Psoas muscle (tissue), 8 donors: Measurements from ENCODE around the gene SMYD3. TPM values are rescaled to one million over a fixed set of nuclear protein-coding genes. Genes with fewer than 3 reads are reported as not detected.

ENCODE experiments used
- ATAC-seq, 4 donors: fragments of 200-7000 bp; cut with Tn5 transposase; one replicate each; pipeline ENCODE4 v1.9.1; 2020; ENCODE audit warnings: moderate library complexity in 3 of 4, mild to moderate bottlenecking in 2 of 4
- DNase-seq, 2 donors: peaks; one replicate each; pipeline ENCODE4 v3.0.0-alpha.2; 2020
- H3K27ac ChIP-seq: fragments of 200-600 bp; one replicate; pipeline ENCODE4 v1.8.0; 2022
- H3K27me3 ChIP-seq, 3 donors: fragments of 200-600 bp in 1 of 3; one replicate each; pipeline versions ENCODE4 v1.6.1 to v1.8.0; 2013 to 2022; ENCODE audit warnings: low read length in 2 of 3, mild to moderate bottlenecking in 2 of 3, moderate library complexity in 1 of 3; ENCODE audit not compliant: insufficient read depth in 3 of 3
- H3K36me3 ChIP-seq, 2 donors: fragments of 200-600 bp in 1 of 2; one replicate each; pipeline versions ENCODE4 v1.6.1 to v1.8.0; 2013 to 2022; ENCODE audit warnings: low read depth in 1 of 2, mild to moderate bottlenecking in 1 of 2, moderate library complexity in 1 of 2; ENCODE audit not compliant: insufficient read depth in 1 of 2
- H3K4me1 ChIP-seq: fragments of 200-600 bp; one replicate; pipeline ENCODE4 v1.8.0; 2022
- H3K4me3 ChIP-seq: fragments of 200-600 bp; one replicate; pipeline ENCODE4 v1.8.0; 2022; ENCODE audit warnings: mild to moderate bottlenecking
- H3K9me3 ChIP-seq: fragments of 200-600 bp; one replicate; pipeline ENCODE4 v1.8.0; 2022
- WGBS, 3 donors: extraction: QIAGEN DNeasy Blood & Tissue Kit; methylation state at CpG; one replicate each; pipeline versions ENCODE4 v1.1.6 to v1.1.7; 2013; 5-methylcytosine and 5-hydroxymethylcytosine counted together
- intact Hi-C, 2 donors: fragments of 100-400 bp; cut with DNase I; formaldehyde crosslinking; loops; one replicate each; pipeline versions ENCODE4 v1.11.0 to v1.14.2; 2022
- polyA plus RNA-seq, 3 donors: library from polyadenylated mRNA; stranded (reverse); fragments of 200-250 nt; gene quantifications; one replicate each; pipeline ENCODE4 v1.2.3, GENCODE V29; 2013
- total RNA-seq, 4 donors: library from RNA; stranded (reverse); fragmentation: NEBNext Ultra II Directional in 2 of 4; extraction: Animal tissue kit (Norgen Biotek cat#: 25700) in 2 of 4; gene quantifications; one replicate each; pipeline versions ENCODE4 v1.2.1 to v1.2.4, GENCODE V29; 2021 to 2023
- TF ChIP-seq, protein P1 (sequence below): fragments of 200-600 bp; IDR thresholded peaks from one replicate; pipeline ENCODE4 v1.8.0; 2022; ENCODE audit warnings: antibody characterized with exemption
- donor health status: healthy with polysubstance abuse.
- donor health status: DM: no; HTN: no; CAD: no; lungs with moderate emphysema.
- donor health status: Bipolar disorder and iron deficiency.
- donor health status: healthy.
- donor health status: DM: yes; HTN: yes; CAD: no.
- donor health status: DM: no; HTN: no; CAD: no.
- donor health status: DM: no; HTN: no; CAD: no.
- donor health status: DM: yes; HTN: yes; CAD: no.

SMYD3 gene
- total and polyA plus RNA-seq, 7 donors: 2.9 to 6.4 (median 4.9) TPM

DNA sequence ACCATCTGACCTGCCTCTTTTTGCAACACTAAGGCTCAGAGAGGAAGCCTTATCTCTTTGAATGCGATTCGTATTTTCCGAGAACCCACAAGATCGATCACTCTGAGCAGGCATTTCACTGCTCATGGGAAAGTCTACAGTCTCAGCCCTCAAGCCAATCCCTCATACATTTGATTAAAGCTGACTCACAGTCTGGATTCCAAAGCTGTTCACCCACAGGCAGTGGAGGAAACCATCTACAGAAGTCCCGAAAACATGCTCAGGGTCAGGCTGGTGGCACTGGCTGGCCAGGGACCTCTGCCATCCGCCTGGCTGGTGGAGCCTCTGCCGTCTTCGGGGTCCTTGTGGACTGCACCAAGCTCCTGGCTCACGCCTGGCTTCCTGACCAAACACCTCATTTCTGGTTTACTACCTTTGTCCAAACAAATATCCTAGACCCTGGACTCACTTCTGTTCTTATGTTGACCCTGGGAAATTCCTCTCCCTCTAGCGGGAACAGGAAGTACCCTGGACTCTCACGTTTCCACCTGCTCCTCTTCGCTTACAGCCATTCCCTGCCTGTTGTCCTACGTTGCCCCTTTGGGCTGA, 650.0 kb downstream of the SMYD3 start:
- Histone ChIP-seq H3K27ac (no peak overlapping the region), H3K9me3 (no peaks in the 10 kb centered on the region), H3K27me3 (no peaks in the 10 kb centered on the region), H3K4me1 (no peaks in the 10 kb centered on the region), H3K4me3 (no peak overlapping the region), H3K36me3 (no peaks in the 10 kb centered on the region)
- ATAC-seq: no peak
- 77 to 83% (median 78%) methylated on average over 13 of the region's 13 CpGs for WGBS, 3 donors
- TF ChIP-seq, protein P1, sequence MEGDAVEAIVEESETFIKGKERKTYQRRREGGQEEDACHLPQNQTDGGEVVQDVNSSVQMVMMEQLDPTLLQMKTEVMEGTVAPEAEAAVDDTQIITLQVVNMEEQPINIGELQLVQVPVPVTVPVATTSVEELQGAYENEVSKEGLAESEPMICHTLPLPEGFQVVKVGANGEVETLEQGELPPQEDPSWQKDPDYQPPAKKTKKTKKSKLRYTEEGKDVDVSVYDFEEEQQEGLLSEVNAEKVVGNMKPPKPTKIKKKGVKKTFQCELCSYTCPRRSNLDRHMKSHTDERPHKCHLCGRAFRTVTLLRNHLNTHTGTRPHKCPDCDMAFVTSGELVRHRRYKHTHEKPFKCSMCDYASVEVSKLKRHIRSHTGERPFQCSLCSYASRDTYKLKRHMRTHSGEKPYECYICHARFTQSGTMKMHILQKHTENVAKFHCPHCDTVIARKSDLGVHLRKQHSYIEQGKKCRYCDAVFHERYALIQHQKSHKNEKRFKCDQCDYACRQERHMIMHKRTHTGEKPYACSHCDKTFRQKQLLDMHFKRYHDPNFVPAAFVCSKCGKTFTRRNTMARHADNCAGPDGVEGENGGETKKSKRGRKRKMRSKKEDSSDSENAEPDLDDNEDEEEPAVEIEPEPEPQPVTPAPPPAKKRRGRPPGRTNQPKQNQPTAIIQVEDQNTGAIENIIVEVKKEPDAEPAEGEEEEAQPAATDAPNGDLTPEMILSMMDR: no peak
- intact Hi-C loops: no loop called here
- DNase-seq: no peak

- no peaks in the 10 kb centered on the region for H3K27me3 ChIP-seq
- H3K9me3 ChIP-seq: no peaks in the 10 kb centered on the region
- intact Hi-C loops: no loop called here
- H3K4me1 ChIP-seq: no peaks in the 10 kb centered on the region
- ATAC-seq: no peak
- no peak overlapping the region for H3K4me3 ChIP-seq
- 79 to 81% (median 80%) methylated on average over 8 of the region's 8 CpGs for WGBS, 3 donors
- H3K36me3 ChIP-seq: no peaks in the 10 kb centered on the region
- H3K27ac ChIP-seq: no peak overlapping the region
- TF ChIP-seq, protein P1: no peak
- no peak for DNase-seq
These were observed 651.0 kb downstream of the SMYD3 start for GRCh38 chr1:245855846-245856730.

- TF ChIP-seq, protein P1: no peak
- WGBS, 3 donors: 96 to 98% (median 97%) methylated on average over 17 of the region's 17 CpGs
- Histone ChIP-seq H3K27ac (no peak overlapping the region), H3K4me3 (no peak overlapping the region), H3K4me1 (no peaks in the 10 kb centered on the region), H3K36me3 (no peaks in the 10 kb centered on the region), H3K27me3 (no peaks in the 10 kb centered on the region), H3K9me3 (no peaks in the 10 kb centered on the region)
- ATAC-seq: no peak
- DNase-seq: no peak
- intact Hi-C loops: no loop called here
These were observed 653.8 kb downstream of the SMYD3 start for GRCh38 chr1:245853291-245853690.

DNA sequence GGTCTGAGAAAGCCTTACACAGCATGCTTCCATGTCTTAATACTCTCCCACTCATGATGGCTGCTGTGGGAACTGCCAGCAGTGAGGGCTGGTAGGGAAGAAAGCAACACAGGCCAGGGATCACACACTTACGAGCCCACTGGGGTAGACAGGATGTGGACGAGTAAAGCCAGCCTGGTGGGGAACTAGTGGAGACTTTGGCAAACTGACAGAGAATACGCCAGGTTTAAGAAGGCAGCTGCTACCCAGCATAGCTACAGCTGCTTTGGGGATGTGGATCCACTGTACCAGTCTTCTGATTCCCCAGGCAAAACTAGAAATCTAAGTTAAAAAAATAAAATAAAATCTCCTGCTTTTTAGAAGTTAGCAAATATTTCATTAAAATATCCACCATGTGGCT, 664.0 kb downstream of the SMYD3 start:
- DNase-seq (no peak), ATAC-seq (no peak)
- H3K9me3 ChIP-seq: no peaks in the 10 kb centered on the region
- H3K27me3 ChIP-seq: no peaks in the 10 kb centered on the region
- H3K27ac ChIP-seq: no peak overlapping the region
- H3K4me3 ChIP-seq: no peak overlapping the region
- H3K4me1 ChIP-seq: no peaks in the 10 kb centered on the region
- intact Hi-C loops: no loop called here
- TF ChIP-seq, protein P1: no peak
- 35 to 48% (median 39%) methylated on average over 3 of the region's 3 CpGs for WGBS, 3 donors
- H3K36me3 ChIP-seq: no peaks in the 10 kb centered on the region
